Measurements from ENCODE around the gene MGST3. TPM values are rescaled to one million over a fixed set of nuclear protein-coding genes. Genes with fewer than 3 reads are reported as not detected.

MGST3 gene
- total RNA-seq, 4 donors from 2014 or later, result 76.7 to 196 (median 138) TPM

DNA sequence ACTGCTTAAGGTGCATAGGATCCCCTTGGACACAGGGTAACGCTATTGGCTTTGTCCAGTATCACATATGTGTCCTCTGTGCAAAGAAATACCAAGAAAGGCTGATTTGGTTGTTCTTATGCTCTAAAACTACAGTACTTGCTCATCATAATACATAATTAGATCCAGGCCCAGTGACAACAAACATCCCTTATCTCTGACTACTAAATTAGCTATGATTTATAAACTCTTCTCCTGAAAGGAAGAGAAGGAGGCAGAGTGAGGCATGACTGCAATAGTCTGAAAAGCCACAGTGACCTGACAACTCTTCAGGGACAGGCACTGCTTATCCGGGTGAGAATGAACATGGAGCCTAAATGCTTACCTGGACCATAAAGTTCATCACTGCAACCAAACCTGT, 30.7 kb downstream of the MGST3 start:
- no peaks in the 10 kb centered on the region for H3K36me3 ChIP-seq

GRCh38 chr1:165662186-165662585, 31.2 kb downstream of the MGST3 start:
- Histone ChIP-seq H3K27me3 (no peaks in the 10 kb centered on the region), H3K9me3 (no peaks in the 10 kb centered on the region), H3K36me3 (no peaks in the 10 kb centered on the region), H3K4me3 (no peak overlapping the region), H3K4me1 (no peaks in the 10 kb centered on the region), H3K27ac (no peak overlapping the region)
- DNase-seq, result no peak
- TF ChIP-seq POLR2A (IDR thresholded peaks at IDR 0.05), result no peak
- TF ChIP-seq, protein P1, sequence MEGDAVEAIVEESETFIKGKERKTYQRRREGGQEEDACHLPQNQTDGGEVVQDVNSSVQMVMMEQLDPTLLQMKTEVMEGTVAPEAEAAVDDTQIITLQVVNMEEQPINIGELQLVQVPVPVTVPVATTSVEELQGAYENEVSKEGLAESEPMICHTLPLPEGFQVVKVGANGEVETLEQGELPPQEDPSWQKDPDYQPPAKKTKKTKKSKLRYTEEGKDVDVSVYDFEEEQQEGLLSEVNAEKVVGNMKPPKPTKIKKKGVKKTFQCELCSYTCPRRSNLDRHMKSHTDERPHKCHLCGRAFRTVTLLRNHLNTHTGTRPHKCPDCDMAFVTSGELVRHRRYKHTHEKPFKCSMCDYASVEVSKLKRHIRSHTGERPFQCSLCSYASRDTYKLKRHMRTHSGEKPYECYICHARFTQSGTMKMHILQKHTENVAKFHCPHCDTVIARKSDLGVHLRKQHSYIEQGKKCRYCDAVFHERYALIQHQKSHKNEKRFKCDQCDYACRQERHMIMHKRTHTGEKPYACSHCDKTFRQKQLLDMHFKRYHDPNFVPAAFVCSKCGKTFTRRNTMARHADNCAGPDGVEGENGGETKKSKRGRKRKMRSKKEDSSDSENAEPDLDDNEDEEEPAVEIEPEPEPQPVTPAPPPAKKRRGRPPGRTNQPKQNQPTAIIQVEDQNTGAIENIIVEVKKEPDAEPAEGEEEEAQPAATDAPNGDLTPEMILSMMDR (IDR thresholded peaks at IDR 0.05), result no peak
- intact Hi-C loops (cut with DNase I; ENCODE audit: low total_unique reads), result no loop called here

More for the DNA sequence above, 30.7 kb downstream of the MGST3 start:
- no peaks in the 10 kb centered on the region for H3K4me1 ChIP-seq
- H3K9me3 ChIP-seq, result no peaks in the 10 kb centered on the region
- H3K27me3 ChIP-seq, result no peaks in the 10 kb centered on the region
- no peak for DNase-seq
- TF ChIP-seq POLR2A (IDR thresholded peaks at IDR 0.05), result no peak
- TF ChIP-seq, protein P1 (IDR thresholded peaks at IDR 0.05), result no peak
- intact Hi-C loops (cut with DNase I; ENCODE audit: low total_unique reads), result no loop called here
- H3K4me3 ChIP-seq, result no peak overlapping the region
- no peak overlapping the region for H3K27ac ChIP-seq

- H3K36me3 ChIP-seq, result no peaks in the 10 kb centered on the region
- no peak overlapping the region for H3K4me3 ChIP-seq
- no peak for TF ChIP-seq POLR2A (IDR thresholded peaks at IDR 0.05)
- TF ChIP-seq, protein P1 (IDR thresholded peaks at IDR 0.05), result no peak
- no peaks in the 10 kb centered on the region for H3K9me3 ChIP-seq
- no peak overlapping the region for H3K27ac ChIP-seq
- DNase-seq, result no peak
- no peaks in the 10 kb centered on the region for H3K27me3 ChIP-seq
- intact Hi-C loops (cut with DNase I; ENCODE audit: low total_unique reads), result no loop called here
- no peaks in the 10 kb centered on the region for H3K4me1 ChIP-seq
Observed at GRCh38 chr1:165666152-165666825, 35.3 kb downstream of the MGST3 start.

DNA sequence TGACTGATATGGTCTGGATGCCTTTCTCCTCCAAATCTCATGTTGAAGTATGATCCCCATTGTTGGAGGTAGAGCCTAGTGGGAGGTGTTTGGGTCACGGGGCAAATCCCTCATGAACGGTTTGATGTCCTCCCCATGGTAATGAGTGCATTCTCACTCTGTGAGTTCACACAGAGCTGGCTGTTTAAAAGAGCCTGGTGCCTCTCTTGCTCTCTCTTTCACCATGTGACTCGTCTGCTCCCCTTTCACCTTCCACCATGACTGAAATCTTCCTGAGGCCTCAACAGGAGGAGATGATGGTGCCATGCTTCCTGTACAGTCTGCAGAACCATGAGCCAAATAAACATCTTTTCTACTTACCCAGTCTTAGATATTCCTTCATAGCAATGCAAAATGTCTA, 37.1 kb downstream of the MGST3 start:
- H3K4me3 ChIP-seq, result no peak overlapping the region
- no peaks in the 10 kb centered on the region for H3K4me1 ChIP-seq
- H3K36me3 ChIP-seq, result no peaks in the 10 kb centered on the region
- no peak for DNase-seq
- H3K9me3 ChIP-seq, result no peaks in the 10 kb centered on the region
- no peaks in the 10 kb centered on the region for H3K27me3 ChIP-seq
- intact Hi-C loops (cut with DNase I; ENCODE audit: low total_unique reads), result no loop called here
- TF ChIP-seq POLR2A (IDR thresholded peaks at IDR 0.05), result no peak
- TF ChIP-seq, protein P1 (IDR thresholded peaks at IDR 0.05), result no peak
- no peak overlapping the region for H3K27ac ChIP-seq

DNA sequence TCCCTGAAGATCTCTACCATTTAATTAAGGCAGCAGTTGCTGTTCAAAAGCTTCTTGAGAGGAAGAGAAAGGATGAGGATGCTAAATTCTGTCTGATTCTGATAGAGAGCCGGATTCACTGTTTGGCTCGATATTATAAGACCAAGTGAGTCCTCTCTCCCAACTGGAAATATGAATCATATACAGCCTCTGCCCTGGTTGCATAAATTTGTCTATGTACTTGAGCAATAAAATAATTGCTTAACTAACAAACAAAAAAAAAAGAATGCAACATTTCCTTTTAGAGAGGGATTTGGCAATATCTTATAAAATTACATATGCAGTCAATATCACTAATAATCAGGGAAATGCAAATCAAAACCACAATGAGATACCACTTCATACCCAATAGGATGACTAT, 40.5 kb downstream of the MGST3 start:
- Histone ChIP-seq H3K4me1 (no peaks in the 10 kb centered on the region), H3K27me3 (no peaks in the 10 kb centered on the region)

More for the DNA sequence above, 40.5 kb downstream of the MGST3 start:
- H3K36me3 ChIP-seq, result no peaks in the 10 kb centered on the region
- no peaks in the 10 kb centered on the region for H3K9me3 ChIP-seq
- no peak overlapping the region for H3K4me3 ChIP-seq
- intact Hi-C loops (cut with DNase I; ENCODE audit: low total_unique reads), result no loop called here
- H3K27ac ChIP-seq, result no peak overlapping the region
- no peak for DNase-seq
- TF ChIP-seq, protein P1 (IDR thresholded peaks at IDR 0.05), result no peak
- no peak for TF ChIP-seq POLR2A (IDR thresholded peaks at IDR 0.05)

Data from uterus (tissue), 4 donors.